Testis (tissue), 2 donors: Measurements from ENCODE around the gene BCOR.

Experiments used
- CTCF ChIP-seq, 3 experiments: fragments of 450-650 bp in 2 of 3; fragments of 200-600 bp in 1 of 3; sonication (generic) in 1 of 3; IDR thresholded peaks; one replicate each; pipeline ENCODE4 v1.5.1; 2016 to 2019; ENCODE audit warnings: antibody characterized with exemption in 3 of 3, mild to moderate bottlenecking in 2 of 3, moderate library complexity in 1 of 3
- POLR2A ChIP-seq: fragments of 450-650 bp; IDR thresholded peaks from one replicate; pipeline ENCODE4 v1.6.1; 2017; ENCODE audit warnings: antibody characterized with exemption, mild to moderate bottlenecking, moderate library complexity

DNA sequence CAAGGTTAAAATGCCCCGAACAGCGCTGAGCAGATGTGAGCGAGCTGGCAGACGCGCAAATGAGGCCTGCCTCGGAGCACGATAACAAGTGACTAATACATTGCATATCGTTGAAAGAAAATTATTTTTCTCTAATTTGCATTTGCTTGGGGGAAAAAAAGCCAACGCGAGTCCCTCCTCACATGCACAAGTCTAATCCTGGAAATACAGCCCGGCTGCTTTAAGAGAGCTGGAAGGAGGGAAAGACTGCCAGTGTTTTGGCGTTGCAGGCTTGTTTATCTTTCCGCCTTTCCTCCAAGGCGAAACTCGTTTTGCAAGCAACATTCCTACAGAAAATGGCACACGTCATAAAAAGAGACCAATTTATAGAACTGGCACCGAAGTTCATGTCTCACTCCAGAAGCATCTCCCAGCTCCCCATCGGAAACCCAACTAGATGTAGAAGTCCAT is 12.6 kb downstream of the BCOR start:
- TF ChIP-seq CTCF (IDR thresholded peaks at IDR 0.05) (no peak), POLR2A (no peak)
